HEK293T (cell line): ENCODE data around the gene RGL1.

Experiments
- CTCF ChIA-PET: fragments of 350-600 bp; formaldehyde crosslinking; extraction: SDS; loops from one replicate; lab custom pipeline; 2021; ENCODE audit warnings: antibody characterized with exemption, inconsistent platforms; lab: Yijun Ruan, JAX
- POLR2A ChIA-PET: fragments of 350-600 bp; formaldehyde crosslinking; extraction: SDS; loops from one replicate; lab custom pipeline; 2020; ENCODE audit warnings: antibody characterized with exemption, inconsistent platforms; lab: Yijun Ruan, JAX
- DNase-seq: peaks from one replicate; pipeline ENCODE4 v3.0.0; 2012; ENCODE audit warnings: mixed read lengths; ENCODE audit errors: extremely low spot score
- ARNT ChIP-seq: fragments of 450-650 bp; IDR thresholded peaks from 2 replicates; pipeline ENCODE4 v1.6.1; 2017; ENCODE audit warnings: mild to moderate bottlenecking
- BHLHE40 ChIP-seq: fragments of 450-650 bp; IDR thresholded peaks from 2 replicates; pipeline ENCODE4 v1.6.1; 2016; ENCODE audit warnings: mild to moderate bottlenecking, moderate library complexity, borderline replicate concordance
- CTBP1 ChIP-seq: fragments of 450-650 bp; IDR thresholded peaks from 2 replicates; pipeline ENCODE4 v1.6.1; 2016; ENCODE audit warnings: borderline replicate concordance
- ELF4 ChIP-seq: fragments of 450-650 bp; IDR thresholded peaks from 2 replicates; pipeline ENCODE4 v1.6.1; 2017; ENCODE audit warnings: antibody characterized with exemption
- FOXA1 ChIP-seq: fragments of 450-650 bp; IDR thresholded peaks from 2 replicates; pipeline ENCODE4 v1.6.1; 2016; ENCODE audit warnings: mild to moderate bottlenecking
- FOXK2 ChIP-seq: fragments of 450-650 bp; IDR thresholded peaks from 2 replicates; pipeline ENCODE4 v1.6.1; 2016; ENCODE audit warnings: mild to moderate bottlenecking
- FOXM1 ChIP-seq: fragments of 450-650 bp; IDR thresholded peaks from 2 replicates; pipeline ENCODE4 v1.6.1; 2017; ENCODE audit warnings: mild to moderate bottlenecking, borderline replicate concordance
- HDGF ChIP-seq: fragments of 450-650 bp; IDR thresholded peaks from 2 replicates; pipeline ENCODE4 v1.6.1; 2017; ENCODE audit warnings: antibody characterized with exemption, borderline replicate concordance
- L3MBTL2 ChIP-seq: fragments of 450-650 bp; conservative IDR thresholded peaks from 2 replicates; pipeline ENCODE4 v1.6.1; 2016; ENCODE audit warnings: mild to moderate bottlenecking
- LEF1 ChIP-seq: fragments of 450-650 bp; IDR thresholded peaks from 2 replicates; pipeline ENCODE4 v1.6.1; 2017; ENCODE audit warnings: mild to moderate bottlenecking, borderline replicate concordance
- NFRKB ChIP-seq: fragments of 450-650 bp; IDR thresholded peaks from 2 replicates; pipeline ENCODE4 v1.6.1; 2016; ENCODE audit warnings: mild to moderate bottlenecking, moderate library complexity
- PKNOX1 ChIP-seq: fragments of 450-650 bp; IDR thresholded peaks from 2 replicates; pipeline ENCODE4 v1.6.1; 2016
- SP1 ChIP-seq: fragments of 450-650 bp; IDR thresholded peaks from 2 replicates; pipeline ENCODE4 v1.6.1; 2017
- SUZ12 ChIP-seq: fragments of 450-650 bp; IDR thresholded peaks from 2 replicates; pipeline ENCODE4 v1.6.1; 2016; ENCODE audit warnings: mild to moderate bottlenecking
- TARDBP ChIP-seq: fragments of 450-650 bp; IDR thresholded peaks from 2 replicates; pipeline ENCODE4 v1.6.1; 2016
- ZNF384 ChIP-seq: fragments of 450-650 bp; IDR thresholded peaks from 2 replicates; pipeline ENCODE4 v1.6.1; 2016

Gene RGL1

DNA sequence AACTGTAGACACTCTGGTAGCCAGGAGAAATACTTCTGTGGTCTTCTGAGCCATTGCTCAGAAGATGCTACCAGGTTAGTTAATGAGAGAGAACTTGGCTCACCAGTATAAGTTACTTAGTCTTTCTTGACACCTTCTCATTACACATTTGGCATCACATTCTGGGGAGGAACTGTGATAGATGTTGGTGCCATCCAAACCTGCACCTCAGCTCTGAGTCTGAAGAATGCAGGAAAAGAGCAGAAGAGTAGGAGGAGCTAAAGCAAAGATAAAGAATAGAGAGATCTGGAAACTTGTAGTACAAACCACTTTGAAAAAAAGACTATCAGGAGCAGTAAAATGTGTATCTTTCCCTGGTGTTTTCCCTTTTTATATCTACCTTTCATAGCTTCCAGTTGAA is 58.9 kb downstream of the RGL1 start:
- no peak for DNase-seq
- POLR2A ChIA-PET, result no interaction called here
- CTCF ChIA-PET, result no interaction called here
- no peak for TF ChIP-seq BHLHE40
- TF ChIP-seq FOXK2, result no peak
- no peak for TF ChIP-seq HDGF

DNA sequence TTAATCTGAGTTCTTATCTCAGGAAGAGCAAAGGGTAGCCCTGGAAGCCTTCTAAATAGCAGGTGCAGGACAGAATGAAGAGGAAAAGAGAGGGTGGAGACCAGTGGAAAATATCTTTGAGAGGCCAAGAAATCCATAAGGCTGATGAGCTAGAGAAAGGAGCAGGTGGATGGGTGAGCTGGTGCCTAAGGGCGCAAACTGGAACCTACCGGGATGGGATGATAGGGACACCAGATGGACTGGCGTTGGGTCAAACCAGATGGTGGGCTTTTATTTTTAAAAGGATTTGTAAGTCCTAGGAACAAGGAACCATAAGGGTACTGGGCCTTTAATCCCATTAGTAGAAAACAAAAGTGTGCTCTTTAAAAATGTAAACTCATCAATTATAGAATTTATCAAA is 59.7 kb downstream of the RGL1 start:
- ChIA-PET POLR2A (no interaction called here), CTCF (no interaction called here)
- no peak for DNase-seq
- TF ChIP-seq LEF1, result no peak
- TF ChIP-seq FOXA1, result no peak
- TF ChIP-seq L3MBTL2, result no peak
- no peak for TF ChIP-seq SP1
- no peak for TF ChIP-seq PKNOX1
- TF ChIP-seq CTBP1, result no peak
- TF ChIP-seq ZNF384, result no peak
- no peak for TF ChIP-seq NFRKB
- TF ChIP-seq SUZ12, result no peak
- no peak for TF ChIP-seq BHLHE40
- no peak for TF ChIP-seq FOXM1
- no peak for TF ChIP-seq ARNT
- TF ChIP-seq FOXK2, result no peak
- no peak for TF ChIP-seq HDGF
- no peak for TF ChIP-seq ELF4
- no peak for TF ChIP-seq TARDBP

- ChIA-PET CTCF (no interaction called here), POLR2A (no interaction called here)
- DNase-seq, result no peak
- TF ChIP-seq CTBP1 (no peak), FOXA1 (no peak), ELF4 (no peak), SP1 (no peak)
Observed at GRCh38 chr1:183869230-183869629, 64.3 kb downstream of the RGL1 start.

- ChIA-PET CTCF (no interaction called here), POLR2A (no interaction called here)
- no peak for DNase-seq
- TF ChIP-seq TARDBP (no peak), NFRKB (no peak), L3MBTL2 (no peak), SP1 (no peak), FOXK2 (no peak), FOXM1 (no peak), FOXA1 (no peak), ELF4 (no peak), HDGF (no peak), CTBP1 (no peak), ARNT (no peak), LEF1 (no peak), PKNOX1 (no peak), BHLHE40 (no peak), SUZ12 (no peak), ZNF384 (no peak)
Observed at GRCh38 chr1:183869664-183870063, 64.7 kb downstream of the RGL1 start.

DNA sequence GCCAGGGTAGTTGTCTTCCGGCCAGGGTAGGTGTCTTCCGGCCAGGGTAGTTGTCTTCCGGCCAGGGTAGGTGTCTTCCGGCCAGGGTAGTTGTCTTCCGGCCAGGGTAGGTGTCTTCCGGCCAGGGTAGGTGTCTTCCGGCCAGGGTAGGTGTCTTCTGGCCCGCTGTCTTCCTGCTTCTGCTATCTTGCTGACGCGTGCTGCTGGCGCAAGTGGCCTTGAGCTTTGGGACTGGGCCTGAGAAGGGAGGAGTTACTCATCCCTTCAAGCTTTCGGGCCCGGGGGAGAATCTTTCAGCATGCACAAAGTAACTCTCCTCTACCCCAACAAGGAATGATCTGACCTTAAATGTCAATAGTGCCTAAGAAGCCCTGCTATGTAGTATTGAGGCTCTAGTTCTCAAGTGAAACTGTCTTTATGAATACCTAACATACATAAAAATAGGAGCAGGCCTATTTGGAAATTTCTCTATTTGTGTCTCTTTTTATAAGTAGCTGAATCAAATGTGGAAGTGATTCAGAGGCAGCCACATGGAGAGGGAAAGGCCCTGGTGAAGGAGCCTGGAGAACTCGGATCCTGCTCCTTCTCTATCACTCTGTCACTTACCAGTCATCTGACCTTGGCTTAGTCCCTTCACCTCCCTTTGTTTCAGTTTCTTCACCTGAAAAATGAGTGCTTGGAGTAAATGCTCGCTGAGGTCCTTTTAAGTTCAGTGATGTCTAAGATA is 65.6 kb downstream of the RGL1 start:
- ChIA-PET CTCF (no interaction called here), POLR2A (no interaction called here)
- no peak for TF ChIP-seq FOXA1
- no peak for TF ChIP-seq L3MBTL2
- TF ChIP-seq SP1, result no peak
- no peak for TF ChIP-seq LEF1
- TF ChIP-seq HDGF, result no peak
- no peak for TF ChIP-seq ZNF384
- TF ChIP-seq ARNT, result no peak
- no peak for TF ChIP-seq TARDBP
- TF ChIP-seq CTBP1, result no peak
- no peak for TF ChIP-seq PKNOX1
- no peak for TF ChIP-seq BHLHE40
- no peak for TF ChIP-seq NFRKB
- no peak for TF ChIP-seq FOXK2
- TF ChIP-seq ELF4, result no peak
- no peak for TF ChIP-seq FOXM1
- no peak for TF ChIP-seq SUZ12
- no peak for DNase-seq

- TF ChIP-seq SP1 (no peak), ZNF384 (no peak), L3MBTL2 (no peak), LEF1 (no peak), HDGF (no peak), ELF4 (no peak), BHLHE40 (no peak), CTBP1 (no peak), FOXM1 (no peak)
- ChIA-PET POLR2A (no interaction called here), CTCF (no interaction called here)
- DNase-seq, result no peak
Observed at GRCh38 chr1:183871142-183871541, 66.2 kb downstream of the RGL1 start.

- no peak for DNase-seq
- POLR2A ChIA-PET, result no interaction called here
- CTCF ChIA-PET, result no interaction called here
- TF ChIP-seq CTBP1, result no peak
- no peak for TF ChIP-seq FOXM1
Observed at GRCh38 chr1:183871601-183872000, 66.7 kb downstream of the RGL1 start.
